Midbrain (tissue), 1 donor: ENCODE data around the gene CFAP54.
"Not testable (repeated sequence)": the region's sequence is repeated elsewhere in the genome, so short reads cannot be mapped to it uniquely, and the experiment has no call there.

Source experiments
- DNase-seq: peaks from one replicate; lab custom pipeline; 2025; lab: John Stamatoyannopoulos, UW

Gene CFAP54

GRCh38 chr12:96478011-96478410 is 11.4 kb upstream of the CFAP54 start:
- DNase-seq, result no peak

DNA sequence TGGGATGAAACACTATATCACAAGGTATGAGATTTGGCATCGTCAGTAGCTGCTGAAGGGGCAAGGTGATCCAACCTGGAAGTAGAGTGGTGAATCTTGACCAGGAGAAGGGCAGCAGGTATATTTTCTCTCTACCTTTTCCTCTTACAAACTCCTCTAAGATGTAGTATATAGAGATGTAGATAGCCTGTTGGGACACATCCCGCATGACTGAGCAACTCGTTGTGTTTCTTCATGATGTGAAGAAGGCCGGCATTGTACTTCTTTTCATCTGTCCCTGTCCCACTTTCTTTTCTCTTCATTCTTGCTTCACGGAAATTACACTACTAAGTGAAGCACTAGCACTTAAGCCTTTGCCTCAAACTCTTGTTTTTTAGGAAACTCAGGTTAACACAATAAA is 7.3 kb upstream of the CFAP54 start:
- DNase-seq, result no peak

- DNase-seq, result no peak
These were observed 6.3 kb upstream of the CFAP54 start for GRCh38 chr12:96483116-96483515.

DNA sequence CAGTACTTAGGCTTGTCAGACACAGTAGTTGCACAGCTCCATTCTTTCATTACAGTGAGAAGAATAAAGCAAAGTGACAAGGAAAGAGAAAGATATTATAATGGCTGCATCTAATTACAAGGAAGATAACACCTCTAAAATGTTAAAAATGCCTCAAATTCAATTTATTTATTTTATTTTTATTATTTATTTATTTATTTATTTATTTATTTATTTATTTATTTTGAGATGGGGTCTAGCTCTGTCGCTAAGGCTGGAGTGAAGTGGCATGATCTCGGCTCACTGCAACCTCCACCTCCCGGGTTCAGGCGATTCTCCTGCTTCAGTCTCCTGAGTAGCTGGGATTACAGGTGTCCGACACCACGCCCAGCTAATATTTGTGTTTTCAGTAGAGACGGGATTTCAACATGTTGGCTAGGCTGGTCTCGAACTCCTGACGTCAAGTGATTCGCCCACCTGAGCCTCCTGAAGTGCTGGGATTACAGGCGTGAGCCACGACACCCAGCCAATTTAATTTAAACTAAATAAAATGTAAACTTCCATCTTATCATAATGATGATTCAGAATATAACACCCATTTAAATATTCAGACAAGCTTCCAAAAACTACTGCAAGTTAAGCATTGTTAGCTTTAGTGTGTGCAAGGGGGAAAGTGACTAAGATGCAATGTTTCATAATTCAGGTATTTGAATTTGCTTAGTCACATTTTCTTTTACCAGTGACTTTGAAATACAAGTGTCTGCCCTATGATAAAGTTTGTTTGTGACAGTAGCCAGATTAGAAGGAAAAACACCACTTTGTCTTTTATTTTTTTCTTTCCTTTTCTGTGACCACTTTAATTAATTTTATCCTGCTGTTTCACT is 2.4 kb upstream of the CFAP54 start:
- no peak for DNase-seq

- DNase-seq, result no peak
These were observed 1.7 kb upstream of the CFAP54 start for GRCh38 chr12:96487634-96488033.

DNA sequence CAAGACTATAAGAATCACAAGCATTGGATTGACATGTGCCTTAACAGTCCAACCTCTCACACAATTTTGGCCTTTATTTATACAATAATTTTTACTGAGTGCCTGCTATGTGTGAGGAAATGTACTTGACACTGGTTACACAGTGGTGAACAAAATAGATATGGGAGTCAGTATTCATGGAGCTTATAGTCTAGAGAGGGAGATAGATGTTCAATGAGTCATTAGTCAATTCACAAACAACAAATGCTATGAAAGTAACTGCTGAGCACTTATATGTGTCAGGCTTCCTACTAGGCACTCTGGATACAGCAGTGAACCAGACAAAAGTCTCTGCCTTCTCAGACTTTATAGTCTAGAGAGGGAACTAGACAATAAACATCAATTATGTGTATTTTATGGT is 3.7 kb downstream of the CFAP54 start:
- DNase-seq, result no peak

DNA sequence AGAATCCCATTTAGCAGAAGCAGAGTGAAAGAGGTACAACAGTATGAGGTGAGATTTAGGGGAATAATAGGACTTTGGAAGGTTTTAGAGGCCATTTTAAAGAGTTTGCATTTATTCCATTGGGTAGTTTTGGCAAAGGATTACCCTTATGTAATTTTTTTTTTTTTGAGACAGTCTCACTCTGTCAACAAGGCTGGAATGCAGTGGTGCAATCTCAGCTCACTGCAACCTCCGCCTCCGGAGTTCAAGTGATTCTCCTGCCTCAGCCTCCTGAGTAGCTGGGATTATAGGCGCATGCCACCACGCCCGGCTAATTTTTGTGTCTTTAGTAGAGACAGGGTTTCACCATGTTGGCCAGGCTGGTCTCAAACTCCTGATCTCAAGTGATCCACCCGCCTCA is 4.8 kb downstream of the CFAP54 start:
- DNase-seq, result not testable (repeated sequence)

- no peak for DNase-seq
These were observed 5.8 kb downstream of the CFAP54 start for GRCh38 chr12:96495155-96495554.

DNA sequence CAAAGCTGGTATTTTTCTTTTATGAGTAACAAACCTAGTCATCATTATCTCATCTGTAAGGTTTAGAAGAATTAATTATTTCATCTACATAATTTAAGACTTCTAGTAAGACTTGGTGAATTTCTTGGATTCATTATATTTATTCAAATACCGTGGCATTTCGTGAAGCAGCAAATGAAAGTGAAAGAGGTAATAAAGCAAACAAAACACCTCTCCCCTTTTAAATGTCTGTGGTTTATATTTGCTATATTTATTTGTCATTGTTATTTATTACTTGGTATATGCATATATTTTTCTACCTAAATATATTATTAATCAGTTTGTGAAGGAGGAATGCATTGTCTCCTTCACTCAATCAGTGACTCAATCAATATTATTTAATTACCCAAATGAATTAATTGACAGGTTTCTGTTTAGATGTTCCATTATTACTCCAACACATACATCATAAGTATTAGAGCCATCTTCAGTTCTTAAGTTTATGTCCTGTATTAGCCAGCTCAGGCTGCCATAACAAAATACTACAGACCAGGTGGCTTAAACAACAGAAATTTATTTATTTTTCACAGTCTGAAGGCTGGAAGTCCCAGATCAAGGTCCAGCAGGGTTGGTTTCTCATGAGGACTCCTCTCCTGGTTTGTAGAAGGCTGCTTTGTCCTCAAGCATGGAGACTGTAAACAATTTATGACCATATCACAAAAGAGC is 6.6 kb downstream of the CFAP54 start:
- no peak for DNase-seq

DNA sequence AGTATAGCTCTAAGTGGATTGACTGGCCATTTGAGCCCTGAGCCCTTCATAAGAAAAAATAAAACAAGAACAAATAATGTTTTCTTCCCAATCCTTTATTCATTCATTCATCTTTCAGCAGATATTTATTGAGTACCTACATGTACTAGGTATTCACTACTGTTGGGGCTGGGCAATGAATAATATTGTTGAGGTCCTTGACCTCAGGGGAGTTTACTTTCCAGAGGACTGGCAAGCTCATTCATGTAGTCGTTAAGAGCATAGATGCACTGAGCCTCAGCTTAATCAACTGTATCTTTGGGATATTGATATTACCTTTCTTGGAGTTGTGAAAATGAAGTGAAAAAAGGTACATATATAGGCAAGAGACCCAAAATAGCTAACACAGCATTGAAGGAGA is 7.6 kb downstream of the CFAP54 start:
- DNase-seq, result no peak

GRCh38 chr12:96497855-96498254 is 8.5 kb downstream of the CFAP54 start:
- no peak for DNase-seq

GRCh38 chr12:96500693-96501092 is 11.3 kb downstream of the CFAP54 start:
- DNase-seq, result no peak

GRCh38 chr12:96501133-96501761 is 11.9 kb downstream of the CFAP54 start:
- DNase-seq, result no peak

GRCh38 chr12:96501908-96502307 is 12.5 kb downstream of the CFAP54 start:
- DNase-seq, result no peak

- DNase-seq, result no peak
These were observed 13.1 kb downstream of the CFAP54 start for GRCh38 chr12:96502477-96502876.

GRCh38 chr12:96502949-96503532 is 13.7 kb downstream of the CFAP54 start:
- DNase-seq, result no peak

DNA sequence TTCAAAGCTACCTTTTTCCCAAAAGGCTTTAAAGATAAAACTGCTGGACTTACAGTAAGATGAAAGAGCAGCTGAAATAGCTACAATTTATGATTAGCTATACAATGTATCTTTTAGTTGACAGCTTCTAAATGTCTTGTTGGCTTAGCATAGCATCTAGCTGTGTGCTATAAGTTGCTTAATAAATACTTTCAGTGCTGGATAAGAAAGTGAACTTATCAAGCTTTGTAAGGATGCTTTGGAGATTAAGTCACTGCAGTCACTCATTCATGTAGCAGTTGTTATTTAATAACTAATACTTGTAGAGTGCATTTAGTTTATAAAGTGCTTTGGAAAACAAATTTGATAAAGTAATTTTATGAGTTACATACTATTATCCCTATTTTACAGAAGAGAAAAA is 14.6 kb downstream of the CFAP54 start:
- no peak for DNase-seq

- DNase-seq, result no peak
These were observed 17.4 kb downstream of the CFAP54 start for GRCh38 chr12:96506776-96507175.

- DNase-seq, result no peak
These were observed 21.0 kb downstream of the CFAP54 start for GRCh38 chr12:96510306-96510764.

- no peak for DNase-seq
These were observed 23.8 kb downstream of the CFAP54 start for GRCh38 chr12:96513166-96513565.

DNA sequence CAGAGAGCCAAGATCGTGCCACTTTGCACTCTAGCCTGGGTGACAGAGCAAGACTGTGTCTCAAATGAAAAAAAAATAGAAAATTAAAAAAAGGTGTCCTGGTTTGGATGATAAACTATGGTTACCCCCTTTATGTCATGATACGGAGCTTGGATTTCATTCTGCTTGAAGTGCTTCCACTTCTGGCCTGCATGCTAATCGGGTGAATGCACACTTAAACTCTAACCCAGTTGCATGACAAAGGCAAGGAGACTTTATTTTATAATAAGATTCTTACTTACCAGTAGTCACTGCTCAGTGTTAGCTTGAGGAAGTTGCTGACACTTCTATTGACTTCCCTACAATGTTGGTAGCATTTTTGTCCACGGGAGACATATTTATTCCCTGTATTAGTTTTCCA is 24.3 kb downstream of the CFAP54 start:
- no peak for DNase-seq

DNA sequence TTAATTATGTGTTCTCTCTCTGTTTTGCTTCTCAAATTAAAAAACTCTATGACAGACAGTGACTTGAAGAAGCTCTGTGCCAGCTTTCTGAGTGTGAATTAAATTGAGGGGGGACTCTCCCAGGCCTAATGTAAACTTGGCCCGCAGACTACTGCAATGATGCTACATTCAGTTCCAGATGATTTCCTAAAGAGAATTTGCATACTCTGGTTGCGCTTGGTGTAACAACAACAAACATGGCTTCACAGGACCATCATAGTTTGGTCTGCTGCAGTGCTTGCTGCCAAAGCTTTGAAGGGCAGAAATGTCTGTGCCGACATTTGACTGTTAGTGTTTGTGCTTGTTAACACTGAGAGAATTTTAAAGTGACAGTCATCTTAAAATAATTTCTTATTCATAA is 25.0 kb downstream of the CFAP54 start:
- no peak for DNase-seq
